ENCODE measurements around the gene CFD. TPM values are rescaled to one million over a fixed set of nuclear protein-coding genes. Genes with fewer than 3 reads are reported as not detected.
"Not testable (repeated sequence)": the region's sequence is repeated elsewhere in the genome, so short reads cannot be mapped to it uniquely, and the experiment has no call there.

The CFD gene
- total RNA-seq, 1 experiment from 2014 or later: 2.3 TPM

GRCh38 chr19:825897-826644, 33.4 kb upstream of the CFD start:
- DNase-seq (ENCODE audit: low spot score): no peak

GRCh38 chr19:827314-827709, 32.2 kb upstream of the CFD start:
- DNase-seq (ENCODE audit: low spot score): no peak

GRCh38 chr19:827710-828321, 31.6 kb upstream of the CFD start, which contains the start of gene AZU1:
AZU1 (plus strand) TSS chr19:827837; CDS start chr19:827847, 10 bp downstream.
- DNase-seq (ENCODE audit: low spot score): no peak

- DNase-seq (ENCODE audit: low spot score): no peak
These were observed 30.2 kb upstream of the CFD start for GRCh38 chr19:829129-829758.

- no peak for DNase-seq (ENCODE audit: low spot score)
These were observed 27.8 kb upstream of the CFD start for GRCh38 chr19:831407-832369.

GRCh38 chr19:834216-834615, 25.2 kb upstream of the CFD start:
- no peak for DNase-seq (ENCODE audit: low spot score)

- no peak for DNase-seq (ENCODE audit: low spot score)
These were observed 24.2 kb upstream of the CFD start for GRCh38 chr19:835210-835810.

- no peak for DNase-seq (ENCODE audit: low spot score)
These were observed 18.8 kb upstream of the CFD start, which contains the start of gene PRTN3 for GRCh38 chr19:840519-841206. PRTN3 (plus strand) TSS chr19:840999; CDS start chr19:841009, 10 bp downstream.

- DNase-seq (ENCODE audit: low spot score): not testable (repeated sequence)
These were observed 16.7 kb upstream of the CFD start for GRCh38 chr19:842802-843179.

GRCh38 chr19:843180-843835, 16.2 kb upstream of the CFD start:
- DNase-seq (ENCODE audit: low spot score): no peak

GRCh38 chr19:843836-844545, 15.5 kb upstream of the CFD start:
- no peak for DNase-seq (ENCODE audit: low spot score)

- DNase-seq (ENCODE audit: low spot score): no peak
These were observed 14.9 kb upstream of the CFD start for GRCh38 chr19:844546-844971.

- DNase-seq (ENCODE audit: low spot score): no peak
These were observed 13.6 kb upstream of the CFD start for GRCh38 chr19:845707-846521.

- DNase-seq (ENCODE audit: low spot score): no peak
These were observed 11.0 kb upstream of the CFD start for GRCh38 chr19:848386-848921.

- DNase-seq (ENCODE audit: low spot score): not testable (repeated sequence)
These were observed 10.3 kb upstream of the CFD start for GRCh38 chr19:849195-849594.

GRCh38 chr19:850221-850978, 9.1 kb upstream of the CFD start:
- DNase-seq (ENCODE audit: low spot score): peak; percentile 92

GRCh38 chr19:850979-851335, 8.5 kb upstream of the CFD start:
- no peak for DNase-seq (ENCODE audit: low spot score)
